HTERT RPE-1 (cell line): ENCODE measurements around the gene PDE2A.

ENCODE experiments used
- in situ Hi-C: fragments of 300-500 bp; cut with MboI; formaldehyde crosslinking; loops from 4 replicates; pipeline ENCODE4 v1.14.3; 2020; ENCODE audit warnings: low sequenced_read_pairs

Gene PDE2A

DNA sequence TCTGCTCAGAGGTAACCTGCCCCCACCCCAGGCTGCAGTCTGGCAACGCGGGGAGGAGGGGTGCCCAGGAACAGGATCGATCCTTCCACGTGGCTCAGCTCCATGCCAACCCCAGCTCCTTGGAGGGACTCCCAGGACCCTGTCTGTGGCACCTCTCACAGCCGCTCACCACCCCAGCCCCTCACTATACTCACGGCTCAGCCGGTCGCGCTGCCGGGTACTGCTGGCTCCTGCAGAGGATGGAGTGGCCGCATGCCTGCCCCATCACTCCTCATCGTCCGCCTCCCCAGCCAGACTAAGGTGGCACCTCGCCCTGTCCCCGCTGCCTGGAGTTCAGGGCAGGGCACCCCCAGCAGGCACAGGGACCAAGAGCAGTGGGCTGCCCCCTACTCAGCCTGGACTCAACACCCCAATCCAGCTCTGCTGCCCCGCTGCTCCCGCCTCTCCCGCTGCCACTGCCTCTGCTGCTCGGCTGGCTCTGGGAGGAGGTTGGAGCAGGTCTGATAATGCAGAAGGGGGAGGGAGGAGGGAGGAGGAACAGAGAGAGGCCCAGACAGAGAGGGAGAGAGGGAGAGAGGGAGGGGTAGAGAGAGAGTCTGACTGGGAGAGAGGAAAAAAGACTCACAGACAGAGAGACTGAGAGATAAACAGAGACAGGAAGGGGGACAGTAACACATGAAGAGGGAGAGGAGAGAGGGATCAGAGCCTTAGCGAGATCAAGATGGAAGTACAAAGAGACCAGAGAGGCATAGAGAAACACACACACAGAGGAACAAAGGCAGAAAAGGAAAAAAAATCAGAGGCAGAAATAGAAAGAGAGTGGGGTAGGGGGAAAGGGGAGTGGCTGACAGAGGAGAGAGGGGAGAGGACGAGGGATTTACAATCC lies at the start of gene PDE2A:
TSS of gene PDE2A (minus strand) at position 480 of the 886 bp plus-strand sequence. CDS start at position 265, 215 bp downstream.
- in situ Hi-C loops, result no loop called here

DNA sequence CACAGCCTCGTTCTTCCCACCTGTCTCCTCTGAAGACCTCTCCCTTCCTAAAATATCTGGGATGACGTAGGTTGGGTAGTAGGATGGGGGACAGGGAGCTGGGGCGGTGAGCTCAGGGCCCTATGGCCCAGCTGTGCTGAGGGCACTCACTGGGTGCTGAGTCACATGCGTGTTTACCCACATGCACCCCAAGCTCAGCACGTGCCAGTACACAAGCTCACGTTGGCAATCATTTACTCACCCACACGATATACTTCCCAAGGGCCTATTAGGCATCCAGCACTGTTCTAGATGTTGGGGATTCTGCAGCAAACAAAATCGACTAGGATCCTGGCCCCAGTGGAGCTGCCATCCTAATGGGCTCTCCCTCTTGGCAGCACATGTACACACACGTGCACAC lies 49.3 kb upstream of the PDE2A start:
- in situ Hi-C loops, result no loop called here

GRCh38 chr11:72722050-72722748 lies 48.0 kb upstream of the PDE2A start:
- in situ Hi-C loops, result no loop called here

DNA sequence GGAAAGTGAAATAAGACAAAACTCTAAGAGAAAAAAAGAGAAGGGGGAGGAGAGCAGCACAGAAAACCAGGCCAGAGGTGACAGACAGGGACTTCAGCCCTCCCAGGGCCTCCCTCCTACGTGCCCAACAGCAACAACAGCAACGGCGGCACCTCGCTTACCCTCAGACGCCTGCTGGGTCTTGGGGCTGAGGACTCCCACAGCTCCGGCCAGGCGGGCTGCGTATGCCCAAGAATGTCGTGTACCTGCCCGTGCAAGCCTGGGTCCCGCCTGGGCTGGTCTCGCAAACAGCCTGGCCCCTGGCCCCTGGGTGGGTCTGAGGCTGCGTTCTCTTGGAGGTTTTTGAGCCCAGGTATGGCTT lies 47.4 kb upstream of the PDE2A start:
- in situ Hi-C loops, result no loop called here

DNA sequence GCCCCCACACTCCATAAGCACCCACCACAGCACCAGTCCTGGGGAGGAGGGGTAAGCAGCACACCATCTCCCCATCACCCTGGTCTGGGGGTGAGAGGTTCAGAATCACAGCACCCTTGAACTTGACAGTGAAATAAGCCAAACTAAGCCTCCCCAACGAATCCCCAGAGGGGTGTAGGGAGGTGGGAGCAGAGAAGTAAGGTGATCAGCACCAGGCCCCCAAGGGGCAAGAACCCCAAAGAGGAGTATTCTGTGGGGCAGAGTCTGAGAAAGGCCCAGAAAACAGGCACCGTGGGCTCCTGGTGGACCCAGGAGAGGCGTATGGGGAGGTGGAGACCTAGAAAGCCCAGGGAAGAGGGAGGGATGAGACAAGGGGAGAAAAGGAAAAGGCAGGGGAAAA lies 47.1 kb upstream of the PDE2A start:
- in situ Hi-C loops, result no loop called here

DNA sequence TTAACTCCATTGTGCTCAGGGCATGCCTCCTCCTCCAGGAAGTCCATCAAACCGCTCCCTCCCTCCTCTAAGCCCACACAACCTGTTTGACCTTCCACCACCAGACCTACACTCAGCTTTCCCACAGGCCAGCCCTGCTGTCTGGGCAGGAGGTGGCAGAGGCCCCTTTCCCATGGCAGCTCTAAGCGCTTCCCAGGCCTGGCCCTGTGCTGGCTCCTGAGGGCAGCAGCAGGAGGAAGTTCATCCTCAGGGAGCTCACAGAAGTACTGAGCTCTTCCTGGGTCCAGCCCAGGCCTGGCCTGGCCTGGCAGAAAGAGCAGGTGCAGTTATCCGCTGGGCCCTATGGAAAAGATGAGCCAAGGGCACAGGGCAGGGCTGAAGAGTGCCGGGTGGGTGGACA lies 46.6 kb upstream of the PDE2A start:
- in situ Hi-C loops, result no loop called here

- in situ Hi-C loops, result no loop called here
These were observed 45.8 kb upstream of the PDE2A start for GRCh38 chr11:72720047-72720446.

GRCh38 chr11:72719551-72719950 lies 45.3 kb upstream of the PDE2A start:
- in situ Hi-C loops, result no loop called here

DNA sequence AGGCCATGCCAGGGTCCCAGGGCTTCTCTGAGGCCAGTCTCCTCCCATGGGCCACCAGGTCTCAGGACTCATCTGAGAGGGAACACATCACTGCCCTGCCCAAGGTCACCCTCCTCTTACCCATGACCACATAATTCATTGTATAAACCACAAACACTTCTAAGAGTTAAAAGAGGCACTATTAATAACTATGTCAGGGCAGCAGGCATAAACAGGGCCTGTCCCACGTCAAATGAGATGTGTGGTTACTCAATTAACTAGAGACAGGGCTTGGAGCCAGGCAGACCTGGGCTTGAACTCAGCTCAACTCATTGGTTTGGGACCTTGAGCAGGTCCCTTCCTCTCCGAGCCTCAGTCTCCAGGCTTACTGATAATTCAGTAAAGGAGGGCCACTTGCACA lies 44.9 kb upstream of the PDE2A start:
- in situ Hi-C loops, result no loop called here

GRCh38 chr11:72718101-72718501 lies 43.9 kb upstream of the PDE2A start:
- in situ Hi-C loops, result no loop called here

- in situ Hi-C loops, result no loop called here
These were observed 42.7 kb upstream of the PDE2A start for GRCh38 chr11:72716788-72717435.

- in situ Hi-C loops, result no loop called here
These were observed 42.1 kb upstream of the PDE2A start for GRCh38 chr11:72716290-72716689.

GRCh38 chr11:72712841-72713240 lies 38.6 kb upstream of the PDE2A start:
- in situ Hi-C loops, result no loop called here

DNA sequence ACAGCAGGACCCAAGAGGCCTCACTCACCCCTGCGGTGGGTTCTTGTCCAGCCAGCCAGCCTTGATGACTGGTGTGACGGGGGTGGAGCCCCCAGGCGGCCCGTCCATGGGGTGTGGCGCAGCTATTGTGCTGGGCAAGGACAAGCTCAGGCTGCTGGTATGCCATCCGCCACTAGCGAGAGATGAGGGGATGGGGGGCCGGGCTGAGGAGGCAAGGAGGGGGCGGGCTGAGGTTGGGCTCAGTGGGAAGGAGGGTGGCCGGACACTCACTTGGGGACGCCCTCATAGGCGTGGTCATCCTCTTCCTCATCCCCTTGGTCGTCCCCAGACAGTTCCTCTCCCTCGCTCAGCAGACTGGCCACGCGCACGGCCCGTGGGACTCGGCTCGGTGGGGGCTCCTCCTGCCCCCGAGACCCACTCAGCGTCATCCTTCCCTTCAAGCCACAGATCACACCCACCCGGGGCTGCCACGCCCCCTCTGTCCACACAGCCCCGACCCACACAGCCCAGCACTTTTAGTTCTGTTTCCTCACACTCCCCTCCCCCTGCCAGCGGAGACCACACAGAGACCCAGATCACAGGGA lies 38.0 kb upstream of the PDE2A start:
- in situ Hi-C loops, result no loop called here

GRCh38 chr11:72711141-72711540 lies 36.9 kb upstream of the PDE2A start:
- in situ Hi-C loops, result no loop called here

DNA sequence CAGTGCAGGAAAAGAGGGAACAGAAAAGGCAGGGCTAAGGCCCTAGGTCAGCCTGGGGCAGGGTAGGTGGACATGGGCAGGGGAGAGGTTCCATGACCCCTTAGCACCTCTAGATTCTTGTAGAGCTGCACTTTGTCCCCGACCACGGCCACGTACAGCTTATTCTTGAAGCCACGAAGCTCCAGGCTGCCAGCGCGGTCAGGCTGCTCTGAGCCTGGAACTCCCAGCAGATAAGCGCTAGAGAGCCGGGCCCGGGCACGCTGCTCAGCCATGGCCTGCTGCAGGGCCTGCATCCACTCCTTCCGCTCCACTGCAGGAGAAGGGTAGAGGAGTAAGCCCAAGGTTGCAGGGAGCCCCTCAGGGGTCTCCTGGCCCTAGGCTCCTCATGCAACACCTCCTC lies 36.1 kb upstream of the PDE2A start:
- in situ Hi-C loops, result no loop called here

- in situ Hi-C loops, result no loop called here
These were observed 35.4 kb upstream of the PDE2A start for GRCh38 chr11:72709478-72710238.

GRCh38 chr11:72707032-72707431 lies 32.8 kb upstream of the PDE2A start:
- in situ Hi-C loops, result no loop called here

GRCh38 chr11:72706579-72706978 lies 32.4 kb upstream of the PDE2A start:
- in situ Hi-C loops, result no loop called here

GRCh38 chr11:72705442-72706365 lies 31.5 kb upstream of the PDE2A start:
- in situ Hi-C loops, result no loop called here
